ENCODE data around the gene SP4.

The SP4 gene

DNA sequence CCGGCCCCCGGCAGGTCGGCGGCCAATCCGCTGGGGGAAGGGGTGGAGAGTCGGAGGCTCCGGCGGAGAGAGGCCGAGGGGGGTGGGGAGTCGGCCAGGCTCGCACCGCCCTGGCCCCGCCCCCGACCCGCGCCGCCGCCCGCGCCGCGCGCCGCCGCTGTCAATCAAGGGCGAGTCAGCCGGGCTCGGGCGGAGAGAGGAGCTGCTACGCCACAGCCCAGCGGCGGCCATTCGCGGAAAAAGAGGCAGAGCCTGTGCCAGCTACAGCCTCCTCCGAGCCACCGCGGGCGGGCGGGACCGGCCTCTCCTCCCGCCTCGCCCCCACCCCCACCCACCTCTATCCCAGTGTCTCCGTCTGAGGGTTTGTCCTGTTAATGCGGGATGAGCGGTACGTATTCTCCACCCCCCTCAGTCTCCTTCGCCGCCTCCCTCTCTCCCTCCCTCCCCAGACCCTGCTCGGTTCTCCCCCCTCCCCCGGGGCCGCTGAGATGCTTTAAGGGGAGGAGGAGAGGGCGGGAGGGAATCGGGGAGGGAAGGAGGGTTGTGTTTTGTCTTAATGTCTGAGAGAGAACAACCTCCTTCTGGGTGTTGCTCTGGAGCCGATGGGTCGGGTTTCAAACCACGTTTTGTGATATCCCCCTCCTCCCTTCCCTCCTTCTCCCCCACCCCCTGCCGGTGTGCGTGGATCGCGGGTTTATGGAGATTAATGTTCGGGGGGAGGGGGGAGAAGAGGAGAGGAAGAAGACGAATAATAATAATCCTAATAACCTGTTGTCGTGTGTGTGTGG is at the start of gene SP4:
TSS of gene SP4 (plus strand) at position 213 of the 788 bp plus-strand sequence. CDS start at position 382, 169 bp downstream.
- DNase-seq: peak; percentile 95

DNA sequence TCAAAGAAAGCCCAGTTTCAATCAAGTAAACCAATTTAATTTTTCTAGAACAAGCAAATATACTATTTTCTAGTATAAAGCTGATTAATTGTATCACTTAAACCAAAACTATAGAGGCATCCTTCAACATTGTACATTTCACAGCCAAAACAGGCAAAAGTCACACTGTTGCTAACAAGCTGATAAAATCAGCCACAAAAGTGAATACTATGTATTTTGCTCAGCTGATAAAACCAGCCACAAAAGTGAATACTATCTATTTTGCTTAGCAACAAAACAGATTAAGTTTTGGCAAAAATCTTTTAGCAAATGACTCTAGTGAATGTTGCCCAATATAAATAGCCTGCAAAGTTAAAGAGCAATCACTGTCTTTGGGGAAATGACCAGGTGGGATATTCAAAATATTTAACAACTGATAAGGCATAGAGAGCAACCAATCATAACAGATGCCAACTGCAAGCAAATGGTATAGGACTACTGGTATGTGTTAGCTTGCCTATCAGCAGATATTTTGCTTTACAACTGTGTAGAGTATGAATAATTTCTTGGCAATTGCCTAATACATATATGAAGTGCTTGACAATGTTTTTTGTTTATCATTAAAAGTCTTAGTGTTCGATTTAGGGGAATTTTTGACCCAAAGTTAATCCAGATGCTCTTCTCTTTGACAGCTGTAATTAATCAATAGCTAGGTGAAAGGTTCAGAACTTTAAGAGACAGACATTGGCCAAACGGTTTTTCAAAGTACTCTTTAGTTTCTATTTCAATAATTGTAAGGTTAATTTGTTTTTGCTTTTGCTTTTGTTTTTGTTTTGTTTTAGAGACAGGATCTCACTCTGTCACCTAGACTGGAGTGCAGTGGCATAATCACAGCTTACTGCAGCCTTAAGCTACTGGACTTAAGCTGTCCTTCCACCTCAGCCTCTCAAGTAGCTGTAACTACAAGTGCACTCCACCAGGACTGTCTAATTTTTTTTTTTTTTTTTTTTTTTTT is 44.4 kb upstream of the SP4 start:
- DNase-seq: peak; percentile 19

DNA sequence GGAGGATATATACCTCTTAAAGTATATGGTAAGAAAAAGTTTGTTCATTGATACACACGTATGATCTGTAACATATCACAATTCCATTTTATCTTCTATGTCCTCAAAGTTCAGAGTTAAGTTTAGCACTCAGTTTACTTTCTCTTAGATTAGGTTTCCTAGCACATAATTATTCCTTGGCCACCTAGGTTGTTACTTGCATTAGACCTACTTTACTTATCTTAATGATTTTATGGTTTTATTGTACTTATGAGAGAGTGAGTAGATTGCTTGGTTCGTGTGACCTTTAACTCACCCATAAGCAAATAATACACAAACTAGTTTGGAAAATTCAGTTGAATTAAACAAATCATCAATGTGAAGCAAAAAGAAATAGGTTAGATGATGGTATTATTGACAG is 33.9 kb upstream of the SP4 start:
- no peak for DNase-seq

GRCh38 chr7:21401944-21402343 is 25.9 kb upstream of the SP4 start:
- DNase-seq: no peak

DNA sequence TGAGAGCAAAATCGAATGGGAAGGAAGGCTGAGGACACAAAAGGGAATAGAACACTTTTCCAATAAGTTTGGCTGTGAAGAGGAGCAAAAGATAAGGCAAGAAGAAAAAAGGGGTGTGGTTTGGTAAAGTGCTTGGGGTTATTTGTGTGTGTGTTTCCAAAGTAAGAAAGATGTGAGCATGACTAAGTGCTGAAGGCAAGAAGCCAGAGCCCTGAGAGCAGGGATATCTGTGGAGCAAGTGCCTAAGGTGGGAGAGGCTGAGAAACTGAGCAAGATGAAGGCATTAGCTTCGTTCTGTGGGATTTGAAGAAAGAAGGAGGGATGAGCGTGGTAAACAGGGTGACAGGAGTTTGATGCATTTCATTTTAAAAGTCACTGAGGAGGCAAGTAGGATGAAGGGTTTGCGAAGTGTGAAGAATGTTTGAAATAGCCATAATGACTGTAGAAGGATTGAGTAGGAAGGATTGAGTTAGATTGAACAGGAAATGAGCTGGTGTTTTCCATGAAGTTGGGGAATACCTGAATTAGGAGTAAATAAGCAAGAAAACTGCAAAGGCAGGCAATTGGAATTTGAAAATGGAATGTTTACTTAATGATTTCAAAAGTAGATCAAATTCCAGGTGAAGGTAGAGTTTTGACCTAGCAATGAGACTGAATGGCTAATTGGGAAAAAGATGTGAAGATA is 19.9 kb upstream of the SP4 start:
- DNase-seq: no peak

DNA sequence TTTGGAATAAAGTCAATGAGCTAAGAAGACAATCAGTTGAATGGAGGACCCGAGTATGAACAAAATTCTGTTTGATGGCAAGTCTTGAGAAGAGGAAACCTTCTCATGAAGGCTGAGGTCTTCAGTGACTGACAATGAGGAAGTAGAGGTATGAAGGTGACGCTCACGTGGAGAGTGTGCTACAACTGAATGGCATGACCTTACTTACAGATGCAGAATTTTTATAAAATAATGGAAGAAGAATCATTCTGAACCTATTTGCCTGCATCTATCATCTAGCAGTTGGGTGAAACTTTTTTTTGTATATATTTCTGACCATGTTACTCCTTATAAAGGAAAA is 19.4 kb upstream of the SP4 start:
- DNase-seq: no peak

DNA sequence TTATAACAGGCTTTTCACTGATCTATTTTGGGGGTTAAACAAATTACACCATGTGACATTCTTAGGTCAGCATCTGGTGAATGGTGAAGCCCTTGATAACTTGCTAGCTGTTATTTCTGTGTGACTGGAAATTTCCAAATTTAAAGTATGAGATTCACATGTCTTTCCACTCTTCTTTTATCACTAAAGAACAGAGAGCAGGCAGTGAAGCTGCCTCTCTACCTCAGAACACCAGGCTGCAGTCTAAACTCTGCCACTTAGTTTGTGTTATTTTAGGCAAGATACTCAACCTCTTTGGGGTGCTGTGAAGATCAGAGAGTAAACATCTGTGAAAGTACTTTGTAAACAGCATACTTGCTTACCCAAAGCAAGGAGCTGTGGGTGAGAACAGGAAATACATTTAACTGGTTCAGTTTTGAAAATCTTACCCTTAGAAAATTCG is 15.5 kb upstream of the SP4 start:
- DNase-seq: peak; percentile 74

DNA sequence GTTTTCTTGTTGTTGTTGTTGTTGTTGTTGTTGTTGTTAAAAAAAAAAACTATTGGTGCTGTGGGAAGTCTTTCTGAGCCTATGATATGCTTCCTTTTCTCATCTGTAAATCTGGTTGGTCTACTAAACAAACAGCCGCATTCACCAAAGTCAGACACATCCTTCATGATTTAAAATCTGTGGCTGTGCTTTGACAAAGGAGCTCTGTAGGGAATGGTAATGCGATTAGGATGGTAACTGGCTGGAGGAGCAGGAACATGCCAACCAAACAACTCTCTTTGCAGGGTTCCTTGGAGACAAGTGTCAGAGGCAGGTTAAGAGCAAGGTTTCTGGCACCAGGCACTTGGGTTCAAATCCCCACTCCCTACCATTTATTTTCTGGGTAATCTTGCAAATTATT is 14.9 kb upstream of the SP4 start:
- DNase-seq: no peak

DNA sequence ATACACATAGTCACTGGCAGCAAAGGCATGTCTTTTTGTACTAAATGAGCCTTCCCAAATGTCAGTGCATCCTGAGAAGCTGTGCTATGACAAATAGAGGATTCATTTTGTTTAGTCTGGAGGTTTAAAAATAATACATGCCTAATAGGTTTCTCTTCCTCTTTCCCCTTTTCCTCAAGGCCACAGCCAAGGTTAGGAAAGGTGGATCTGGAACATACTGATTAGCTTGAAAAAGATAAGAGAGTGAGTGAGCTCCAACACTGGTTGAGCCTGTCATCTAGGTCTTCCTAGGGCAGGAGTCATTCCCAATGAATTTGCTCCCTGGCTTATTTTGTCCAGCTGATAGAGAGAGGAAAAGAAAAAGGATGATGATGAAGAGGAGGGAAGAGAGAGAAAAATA is 14.4 kb upstream of the SP4 start:
- DNase-seq: peak; percentile 12

DNA sequence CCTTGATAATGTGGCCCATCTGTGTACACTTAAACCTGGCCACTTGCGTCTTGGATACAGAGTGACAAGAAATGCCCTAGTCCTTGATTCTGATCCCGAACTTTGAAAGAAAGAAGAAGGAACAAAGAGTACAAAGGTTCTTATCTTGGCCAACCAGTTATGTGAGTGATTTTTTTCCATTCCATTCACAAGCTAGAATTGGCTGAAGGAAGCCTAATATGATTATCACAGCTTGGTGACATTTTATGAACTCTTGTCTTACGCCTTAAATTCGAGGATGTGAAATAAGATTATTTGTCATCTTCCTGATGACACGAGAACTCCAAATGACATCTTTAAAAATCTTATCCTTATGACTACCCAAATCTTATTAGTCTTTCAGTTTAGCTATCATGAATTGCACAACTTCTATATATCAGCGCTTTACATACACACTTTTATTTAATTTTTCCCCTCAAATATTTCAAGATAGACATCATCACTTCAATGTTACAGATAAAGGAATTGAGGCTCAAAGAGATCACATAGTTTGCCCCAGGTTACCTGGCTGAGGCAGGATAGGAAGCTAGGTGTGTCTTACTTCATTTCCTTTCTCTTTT is 13.0 kb upstream of the SP4 start:
- peak; percentile 66 for DNase-seq

DNA sequence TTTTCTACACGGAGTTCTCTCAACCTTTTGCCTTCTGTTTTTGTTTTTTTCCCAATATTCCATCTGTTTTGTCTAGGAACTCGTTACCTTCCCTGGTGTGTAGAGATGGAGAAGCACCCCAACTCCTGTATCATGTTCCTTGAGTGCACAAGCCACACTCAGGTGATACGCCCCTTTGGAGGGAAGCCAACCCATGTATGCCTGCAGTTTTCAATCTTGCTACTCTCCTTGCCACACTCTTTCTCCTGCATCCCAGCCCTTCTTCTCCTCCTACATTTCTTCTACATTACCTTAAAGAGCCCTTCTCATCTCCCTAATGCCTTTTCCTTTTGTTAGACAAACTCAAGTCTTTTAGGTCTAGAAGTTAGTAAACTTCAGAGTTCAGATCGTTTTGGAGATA is 10.2 kb upstream of the SP4 start:
- DNase-seq: peak; percentile 52

- DNase-seq: peak; percentile 88
Observed at GRCh38 chr7:21422751-21423150, 5.1 kb upstream of the SP4 start.

DNA sequence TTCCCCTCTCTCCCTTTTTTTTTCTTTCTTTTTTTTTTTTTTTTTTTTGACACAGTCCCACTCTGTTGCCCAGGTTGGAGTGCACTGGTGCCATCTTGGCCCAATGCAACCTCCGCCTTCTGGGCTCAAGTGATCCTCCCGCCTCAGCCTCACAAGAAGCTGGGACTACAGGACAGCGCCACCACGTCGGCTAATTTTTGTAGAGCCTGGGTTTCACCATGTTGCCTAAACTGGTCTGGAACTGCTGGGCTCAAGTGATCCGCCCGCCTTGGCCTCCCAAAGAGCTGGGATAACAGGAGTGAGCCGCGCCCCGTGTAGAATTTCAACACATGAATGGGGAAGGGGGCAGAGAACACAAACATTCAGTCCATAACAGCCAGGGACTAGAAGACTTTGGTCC is 2.6 kb upstream of the SP4 start:
- no peak for DNase-seq

GRCh38 chr7:21426286-21427181 is 1.3 kb upstream of the SP4 start:
- no peak for DNase-seq

GRCh38 chr7:21427182-21427870 is 557 bp upstream of the SP4 start:
- DNase-seq: peak; percentile 98

- no peak for DNase-seq
Observed at GRCh38 chr7:21428659-21428941, 717 bp downstream of the SP4 start.

DNA sequence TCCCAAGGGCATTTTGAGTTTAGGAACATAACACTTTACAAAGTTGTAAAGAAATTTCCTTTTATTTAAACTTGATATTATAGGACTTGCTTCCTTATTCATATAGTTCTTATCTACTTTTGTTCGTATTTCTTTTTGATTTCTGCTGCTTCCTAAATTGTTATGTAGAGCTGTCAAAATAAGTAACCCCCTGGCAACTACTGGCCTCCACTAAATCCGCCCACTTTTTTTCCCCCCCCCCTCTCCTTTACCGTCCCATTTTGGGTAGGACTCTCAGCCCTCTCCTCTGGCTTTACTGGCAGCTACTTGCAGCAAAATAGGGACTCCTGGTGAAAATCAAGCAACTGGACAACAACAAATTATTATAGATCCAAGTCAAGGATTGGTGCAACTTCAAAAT is 1.1 kb downstream of the SP4 start:
- DNase-seq: peak; percentile 30

GRCh38 chr7:21429786-21430574 is 2.1 kb downstream of the SP4 start:
- DNase-seq: peak; percentile 77

DNA sequence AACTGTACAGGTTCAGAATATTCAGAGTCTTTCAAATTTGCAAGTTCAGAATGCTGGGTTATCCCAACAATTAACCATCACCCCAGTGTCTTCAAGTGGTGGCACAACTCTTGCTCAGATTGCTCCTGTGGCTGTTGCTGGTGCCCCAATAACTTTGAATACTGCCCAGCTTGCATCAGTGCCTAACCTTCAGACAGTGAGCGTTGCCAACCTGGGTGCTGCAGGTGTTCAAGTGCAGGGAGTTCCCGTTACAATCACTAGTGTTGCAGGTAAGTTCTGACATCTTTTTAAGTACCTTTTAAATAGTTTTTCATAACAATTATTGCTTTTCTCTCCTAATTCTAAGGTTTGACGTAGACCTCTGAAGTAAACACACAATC is 2.7 kb downstream of the SP4 start:
- DNase-seq: no peak

DNA sequence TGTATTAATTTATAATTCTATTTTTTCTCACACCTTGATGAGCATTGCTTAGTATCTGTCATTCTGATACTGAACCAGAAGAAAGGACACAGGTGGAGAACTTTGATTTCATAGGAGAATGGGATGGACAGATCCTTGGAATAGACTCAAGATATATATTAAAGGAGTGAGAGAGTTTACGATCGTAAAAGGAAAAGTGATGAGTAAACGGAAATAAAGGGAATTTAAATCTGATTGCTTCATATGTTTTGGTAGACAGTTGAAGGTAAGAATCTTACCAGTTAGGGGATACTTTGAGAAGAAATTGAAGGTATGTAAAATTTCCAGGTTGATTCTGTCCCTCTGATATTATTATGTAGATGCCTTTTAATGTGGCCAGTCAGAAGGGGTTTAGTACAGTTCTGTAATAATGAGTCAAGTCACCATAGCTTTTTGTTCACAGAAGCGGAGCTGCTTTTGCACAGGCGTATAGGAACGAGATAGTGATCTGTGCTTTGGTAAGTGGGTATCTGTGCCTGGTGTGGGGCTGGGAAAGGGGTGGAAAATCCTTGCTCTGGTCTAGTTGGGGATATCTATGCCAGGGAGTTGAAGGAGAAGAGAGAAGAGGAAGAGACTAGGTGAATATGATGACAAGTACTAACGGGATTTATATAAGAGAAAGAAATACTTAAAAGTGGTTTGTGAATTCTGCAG is 15.4 kb downstream of the SP4 start:
- DNase-seq: no peak
